ENCODE measurements around the gene TASP1. TPM values are rescaled to one million over a fixed set of nuclear protein-coding genes. Genes with fewer than 3 reads are reported as not detected.
"Not testable (repeated sequence)": the region's sequence is repeated elsewhere in the genome, so short reads cannot be mapped to it uniquely, and the experiment has no call there.

TASP1 gene
- total RNA-seq, 6 experiments from 2014 or later: 5.2 to 6.4 (median 6.0) TPM

DNA sequence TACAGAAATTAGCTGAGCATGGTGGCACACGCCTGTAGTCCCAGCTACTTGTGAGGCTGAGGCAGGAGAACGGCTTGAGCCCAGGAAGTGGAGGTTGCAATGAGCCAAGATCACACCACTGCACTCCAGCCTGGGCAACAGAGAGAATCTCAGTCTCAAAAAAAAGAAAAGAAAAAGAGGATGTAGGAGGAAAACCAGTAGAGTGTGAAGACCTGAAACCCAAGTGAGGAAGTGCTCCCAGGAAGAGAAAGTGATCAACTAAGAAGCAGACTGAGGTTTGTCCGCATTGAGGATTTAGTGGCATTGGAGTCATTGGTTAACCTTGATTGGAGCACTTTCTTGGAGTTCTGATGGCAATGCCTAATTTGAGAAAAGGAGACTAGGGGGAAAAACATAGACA lies 20.6 kb upstream of the TASP1 start:
- no peak overlapping the region for H3K4me3 Mint-ChIP-seq
- no peak overlapping the region for H3K27ac Mint-ChIP-seq
- peaks cover 4% of the 10 kb centered on the region for H3K27me3 Mint-ChIP-seq (ENCODE audit: insufficient read depth)
- no peaks in the 10 kb centered on the region for H3K36me3 Mint-ChIP-seq (ENCODE audit: low read depth)
- H3K4me1 Mint-ChIP-seq (ENCODE audit: low read depth): no peaks in the 10 kb centered on the region
- TF ChIP-seq, protein P1, sequence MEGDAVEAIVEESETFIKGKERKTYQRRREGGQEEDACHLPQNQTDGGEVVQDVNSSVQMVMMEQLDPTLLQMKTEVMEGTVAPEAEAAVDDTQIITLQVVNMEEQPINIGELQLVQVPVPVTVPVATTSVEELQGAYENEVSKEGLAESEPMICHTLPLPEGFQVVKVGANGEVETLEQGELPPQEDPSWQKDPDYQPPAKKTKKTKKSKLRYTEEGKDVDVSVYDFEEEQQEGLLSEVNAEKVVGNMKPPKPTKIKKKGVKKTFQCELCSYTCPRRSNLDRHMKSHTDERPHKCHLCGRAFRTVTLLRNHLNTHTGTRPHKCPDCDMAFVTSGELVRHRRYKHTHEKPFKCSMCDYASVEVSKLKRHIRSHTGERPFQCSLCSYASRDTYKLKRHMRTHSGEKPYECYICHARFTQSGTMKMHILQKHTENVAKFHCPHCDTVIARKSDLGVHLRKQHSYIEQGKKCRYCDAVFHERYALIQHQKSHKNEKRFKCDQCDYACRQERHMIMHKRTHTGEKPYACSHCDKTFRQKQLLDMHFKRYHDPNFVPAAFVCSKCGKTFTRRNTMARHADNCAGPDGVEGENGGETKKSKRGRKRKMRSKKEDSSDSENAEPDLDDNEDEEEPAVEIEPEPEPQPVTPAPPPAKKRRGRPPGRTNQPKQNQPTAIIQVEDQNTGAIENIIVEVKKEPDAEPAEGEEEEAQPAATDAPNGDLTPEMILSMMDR (IDR thresholded peaks at IDR 0.05): no peak
- no peaks in the 10 kb centered on the region for H3K9me3 Mint-ChIP-seq
- DNase-seq: no peak

DNA sequence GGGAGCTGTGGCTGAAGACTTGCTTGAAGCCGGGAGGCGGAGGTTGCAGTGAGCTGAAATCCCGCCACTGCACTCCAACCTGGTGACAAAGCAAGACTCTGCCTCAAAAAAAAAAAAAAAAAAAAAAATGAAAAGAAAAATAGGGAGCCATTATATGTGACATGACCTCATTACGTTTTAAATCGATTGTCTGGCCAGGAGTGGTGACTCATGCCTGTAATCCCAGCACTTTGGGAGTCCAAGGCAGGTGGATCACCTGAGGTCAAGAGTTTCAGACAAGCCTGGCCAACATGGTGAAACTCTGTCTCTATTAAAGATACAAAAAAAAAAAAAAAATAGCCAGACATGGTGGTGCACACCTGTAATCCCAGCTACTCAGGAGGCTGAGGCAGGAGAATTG lies 19.3 kb upstream of the TASP1 start:
- H3K27me3 Mint-ChIP-seq (ENCODE audit: insufficient read depth): not testable (repeated sequence)

GRCh38 chr20:13656721-13657368 lies 18.1 kb upstream of the TASP1 start:
- Mint-ChIP-seq H3K36me3 (ENCODE audit: low read depth) (no peaks in the 10 kb centered on the region), H3K4me1 (ENCODE audit: low read depth) (no peaks in the 10 kb centered on the region), H3K27ac (no peak overlapping the region), H3K27me3 (ENCODE audit: insufficient read depth) (peaks cover 6% of the 10 kb centered on the region), H3K9me3 (no peaks in the 10 kb centered on the region), H3K4me3 (no peak overlapping the region)
- TF ChIP-seq, protein P1 (IDR thresholded peaks at IDR 0.05): no peak
- no peak for DNase-seq

More for the DNA sequence above, 19.3 kb upstream of the TASP1 start:
- H3K36me3 Mint-ChIP-seq (ENCODE audit: low read depth); H3K27ac Mint-ChIP-seq; H3K4me1 Mint-ChIP-seq (ENCODE audit: low read depth); H3K4me3 Mint-ChIP-seq; DNase-seq; H3K9me3 Mint-ChIP-seq: not testable (repeated sequence)

DNA sequence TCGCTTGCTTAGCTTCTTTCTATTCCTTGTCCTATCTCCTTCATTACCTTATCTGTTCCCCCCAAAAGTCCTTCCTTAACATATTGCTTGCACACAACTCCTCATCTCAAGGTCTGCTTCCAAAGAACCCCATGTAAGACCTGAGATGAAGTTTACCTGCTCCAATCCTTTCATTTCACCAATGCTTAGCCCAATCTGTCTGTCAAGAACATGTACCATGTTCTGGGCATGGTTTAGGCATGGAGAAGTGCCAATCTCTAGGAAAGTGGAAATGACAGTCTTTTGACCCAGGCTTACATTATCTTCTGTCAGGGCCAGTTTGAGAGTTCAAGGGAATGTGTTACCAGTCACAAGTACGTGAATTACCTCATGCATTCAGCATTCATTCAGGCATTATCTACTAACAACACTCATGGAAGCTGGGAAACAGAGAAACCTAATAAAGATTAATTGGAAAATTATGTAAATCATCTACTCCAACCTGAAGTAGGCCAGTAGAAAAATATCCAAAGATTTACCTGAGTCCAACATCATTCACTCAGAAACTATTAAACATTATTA lies 15.8 kb upstream of the TASP1 start:
- TF ChIP-seq, protein P1 (IDR thresholded peaks at IDR 0.05): no peak
- H3K4me1 Mint-ChIP-seq (ENCODE audit: low read depth): peaks cover 5% of the 10 kb centered on the region
- no peak overlapping the region for H3K27ac Mint-ChIP-seq
- DNase-seq: no peak
- no peaks in the 10 kb centered on the region for H3K36me3 Mint-ChIP-seq (ENCODE audit: low read depth)
- H3K9me3 Mint-ChIP-seq: no peaks in the 10 kb centered on the region
- H3K4me3 Mint-ChIP-seq: no peak overlapping the region
- peaks cover 16% of the 10 kb centered on the region for H3K27me3 Mint-ChIP-seq (ENCODE audit: insufficient read depth)

DNA sequence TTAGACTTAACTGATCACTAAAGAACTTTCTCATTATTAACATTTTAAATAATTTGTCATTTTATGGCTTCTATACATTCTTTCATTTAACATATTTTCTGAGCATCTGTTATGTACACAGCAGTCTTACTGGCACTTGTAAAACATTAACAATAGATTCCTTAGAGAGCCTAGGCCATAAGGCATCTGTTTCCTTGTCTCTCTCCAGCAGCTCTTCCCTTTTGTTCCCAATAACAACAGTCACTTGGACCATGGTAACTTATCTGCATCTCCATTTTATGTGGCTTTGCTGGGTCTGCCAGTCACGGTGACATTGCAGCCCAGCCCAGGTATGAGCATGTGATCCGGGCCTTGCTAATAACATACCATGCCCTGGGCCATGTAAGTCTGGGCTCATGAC lies 11.7 kb upstream of the TASP1 start:
- Mint-ChIP-seq H3K4me1 (ENCODE audit: low read depth) (peaks cover 8% of the 10 kb centered on the region), H3K27me3 (ENCODE audit: insufficient read depth) (peaks cover 28% of the 10 kb centered on the region), H3K4me3 (no peak overlapping the region), H3K27ac (no peak overlapping the region), H3K9me3 (no peaks in the 10 kb centered on the region), H3K36me3 (ENCODE audit: low read depth) (no peaks in the 10 kb centered on the region)
- DNase-seq: no peak
- TF ChIP-seq, protein P1 (IDR thresholded peaks at IDR 0.05): no peak
